Measurements from ENCODE around the gene EGFL8. TPM values are rescaled to one million over a fixed set of nuclear protein-coding genes. Genes with fewer than 3 reads are reported as not detected.
"Not testable (repeated sequence)": the region's sequence is repeated elsewhere in the genome, so short reads cannot be mapped to it uniquely, and the experiment has no call there.

Gene EGFL8
- polyA plus RNA-seq, 5 donors, result 23.6 to 33.7 (median 26.2) TPM

DNA sequence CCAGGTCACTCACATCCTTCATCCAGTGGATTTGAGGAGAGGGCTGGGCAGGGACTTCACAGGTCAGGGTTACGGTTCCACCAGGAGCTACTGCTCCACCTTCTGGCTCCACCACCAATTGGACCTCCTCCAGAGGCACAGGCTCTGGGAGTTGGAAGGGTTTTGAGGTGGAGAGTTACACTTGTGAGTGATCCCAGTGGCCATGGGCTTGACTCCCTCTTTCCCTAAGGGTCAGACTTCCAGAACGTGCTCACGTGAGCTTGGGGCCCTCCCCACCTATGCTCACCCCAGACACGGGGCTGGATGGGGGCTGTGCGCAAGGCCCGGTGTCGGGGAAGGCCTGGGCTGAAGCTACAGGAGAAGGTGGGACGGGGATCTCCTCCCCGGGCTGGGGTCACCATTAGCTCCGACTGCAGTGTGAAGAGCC, 18.2 kb downstream of the EGFL8 start:
- no peak for DNase-seq

DNA sequence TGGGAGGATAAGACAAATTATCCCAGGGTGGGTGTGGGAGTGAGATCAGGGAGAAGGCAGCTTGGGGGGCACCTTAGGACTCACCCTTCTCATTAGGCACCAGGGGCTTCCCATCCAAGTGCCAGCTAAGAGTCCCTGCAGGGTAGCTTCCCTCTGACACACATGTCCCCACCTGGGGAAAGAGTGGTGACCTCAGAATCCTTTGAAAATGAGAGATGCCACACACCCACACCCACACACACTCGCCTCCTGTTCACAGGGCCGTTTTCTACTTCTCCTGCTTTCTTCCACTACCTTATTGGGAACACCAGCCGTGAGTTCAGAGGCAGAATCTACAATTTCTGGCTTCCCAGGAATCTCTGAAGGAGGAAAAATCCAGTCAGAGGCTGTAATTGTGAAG, 18.6 kb downstream of the EGFL8 start:
- DNase-seq, result no peak

DNA sequence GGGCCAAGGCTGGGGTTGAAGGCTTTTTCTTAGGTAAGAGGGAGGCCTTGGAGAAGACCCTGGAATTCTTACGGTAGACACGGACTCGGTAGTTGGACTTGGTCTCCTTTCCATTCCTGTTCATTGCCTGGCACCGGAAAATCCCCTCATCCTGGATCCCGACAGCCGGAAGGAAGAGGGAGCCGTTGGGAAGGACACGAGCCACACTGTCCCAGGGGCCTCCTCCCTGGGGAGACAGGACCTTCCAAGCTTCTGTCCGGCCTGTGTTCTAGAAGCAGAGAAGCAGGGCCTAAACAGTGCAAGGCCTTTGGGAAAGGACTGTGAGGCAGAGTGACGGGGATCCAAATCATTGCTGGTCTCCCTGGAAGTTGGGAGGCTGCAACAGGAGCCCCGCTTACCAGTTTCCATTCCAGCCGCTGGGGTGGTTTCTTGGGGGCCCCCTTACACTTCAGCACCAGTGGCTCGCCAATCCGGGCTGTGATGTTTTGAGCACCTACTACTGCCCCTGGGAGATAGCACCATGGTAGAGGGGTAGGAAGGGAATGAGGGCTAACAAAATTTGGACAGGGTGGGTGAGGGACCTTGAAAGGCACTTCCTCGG, 19.2 kb downstream of the EGFL8 start:
- no peak for DNase-seq

DNA sequence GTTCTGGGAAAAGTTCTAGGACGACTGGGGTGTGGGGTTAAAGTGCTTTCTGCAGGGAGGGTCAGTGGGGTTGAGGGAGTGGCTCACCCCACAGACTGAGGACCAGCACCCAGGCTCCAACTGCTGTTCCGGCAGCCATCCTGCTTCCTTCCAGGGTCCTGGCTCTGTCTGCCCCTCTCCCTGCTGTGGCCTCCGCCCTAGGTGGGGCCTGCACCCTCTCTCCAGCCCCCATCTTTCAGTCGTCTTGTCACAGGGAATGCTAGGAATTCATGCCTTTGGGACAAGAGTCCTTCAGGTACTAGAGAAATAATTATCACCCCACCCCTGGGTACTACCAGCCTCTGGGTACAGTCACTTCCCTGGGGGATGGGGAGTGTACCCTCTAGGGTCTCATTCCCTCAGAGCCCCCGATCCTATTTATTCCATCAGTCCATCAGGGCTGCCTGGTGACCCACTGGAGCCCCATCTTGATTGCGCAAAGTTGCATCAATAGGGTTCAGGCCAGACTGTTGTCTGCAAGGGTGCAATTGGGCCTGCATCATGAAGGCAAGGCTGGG, 19.8 kb downstream of the EGFL8 start, which contains the start of gene AGER:
AGER (minus strand) TSS at position 170 of the 557 bp plus-strand sequence; CDS start at position 139, 31 bp downstream.
- no peak for DNase-seq

DNA sequence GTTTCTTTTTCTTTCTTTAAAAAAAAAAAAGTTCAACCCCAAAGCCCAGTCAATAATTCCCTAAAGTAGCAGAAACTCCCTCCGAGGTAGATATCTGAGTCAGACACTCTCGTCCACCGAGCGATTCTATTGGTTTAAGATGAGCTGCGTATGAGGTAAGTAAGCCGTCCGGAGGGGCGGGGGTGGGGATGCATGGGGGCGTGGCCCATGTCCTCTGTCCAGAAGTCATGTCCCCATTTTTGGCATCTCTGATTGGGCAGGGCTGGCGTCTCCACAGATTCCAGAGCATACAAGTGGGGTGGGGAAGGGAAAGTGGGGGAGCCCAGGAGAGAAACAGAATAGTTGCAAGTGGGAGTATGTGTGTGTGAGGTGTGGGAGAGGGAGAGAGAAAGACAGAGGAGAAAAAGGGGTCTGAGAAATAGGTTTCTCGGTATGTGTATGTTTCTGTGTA, 21.3 kb downstream of the EGFL8 start:
- not testable (repeated sequence) for DNase-seq

DNA sequence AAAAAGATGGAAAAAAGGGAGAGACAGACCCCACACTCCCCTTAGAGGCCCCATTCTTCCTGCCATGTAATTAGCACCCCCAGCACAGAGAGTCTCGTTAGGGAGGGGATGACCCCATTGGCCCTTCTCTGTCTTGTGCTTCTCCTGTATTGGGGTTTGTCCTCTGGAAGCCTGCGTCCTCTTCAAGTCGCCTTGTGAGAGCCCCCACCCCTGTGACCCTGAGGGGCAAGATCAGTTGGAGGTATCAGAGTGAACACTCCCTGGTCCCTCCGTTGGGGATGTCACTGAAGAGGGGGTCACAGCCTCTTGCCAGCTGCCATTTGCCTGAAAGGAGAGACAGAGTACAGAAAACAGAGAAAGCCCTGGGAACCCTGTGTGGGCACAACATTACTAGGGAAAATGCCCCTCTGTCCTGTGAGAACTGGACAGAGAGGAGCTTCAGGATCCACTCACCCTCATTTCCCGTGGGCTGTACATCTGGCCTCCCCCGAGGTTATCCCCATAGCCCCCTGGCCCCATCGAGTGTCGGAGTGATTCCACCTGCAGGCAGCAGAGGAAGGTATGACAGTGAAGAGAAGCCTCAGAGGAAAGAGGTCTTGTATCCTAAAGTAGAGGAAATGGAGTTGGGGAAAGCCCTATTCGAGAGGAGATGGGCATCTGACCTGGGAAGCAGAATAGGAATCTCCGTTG, 21.9 kb downstream of the EGFL8 start:
- DNase-seq, result not testable (repeated sequence)

DNA sequence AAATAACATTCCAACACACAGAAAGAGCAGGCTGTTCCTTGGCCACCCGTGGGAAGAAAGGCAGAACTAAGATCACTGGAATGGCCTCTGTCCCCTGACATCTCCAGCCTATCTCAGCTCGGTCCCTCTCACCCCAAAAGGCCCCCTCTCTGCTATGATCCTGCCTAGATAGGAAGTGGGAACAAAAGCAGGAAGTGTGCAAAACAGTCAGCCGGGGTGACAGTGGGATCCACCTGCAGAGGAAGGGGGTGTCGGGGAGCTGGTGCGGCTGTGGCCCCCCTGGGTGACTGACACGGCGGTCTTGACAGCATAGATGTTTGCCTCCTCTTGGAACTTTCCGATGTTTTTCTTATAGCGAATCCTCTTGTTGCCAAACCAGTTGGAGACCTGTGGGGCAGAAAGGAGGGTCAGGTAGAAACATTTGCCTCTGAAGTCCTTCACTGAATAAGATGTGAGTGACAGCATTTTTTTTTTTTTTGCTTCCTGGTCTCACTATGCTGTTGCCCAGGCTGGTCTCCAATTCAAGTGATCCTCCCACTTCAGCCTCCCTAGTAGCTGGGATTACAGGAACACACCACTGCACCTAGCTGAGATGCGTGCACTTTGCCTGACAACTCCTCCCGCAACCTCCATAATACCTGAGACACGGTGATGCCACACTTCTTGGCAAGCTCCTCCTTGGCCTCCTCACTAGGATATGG, 22.8 kb downstream of the EGFL8 start:
- DNase-seq, result no peak

DNA sequence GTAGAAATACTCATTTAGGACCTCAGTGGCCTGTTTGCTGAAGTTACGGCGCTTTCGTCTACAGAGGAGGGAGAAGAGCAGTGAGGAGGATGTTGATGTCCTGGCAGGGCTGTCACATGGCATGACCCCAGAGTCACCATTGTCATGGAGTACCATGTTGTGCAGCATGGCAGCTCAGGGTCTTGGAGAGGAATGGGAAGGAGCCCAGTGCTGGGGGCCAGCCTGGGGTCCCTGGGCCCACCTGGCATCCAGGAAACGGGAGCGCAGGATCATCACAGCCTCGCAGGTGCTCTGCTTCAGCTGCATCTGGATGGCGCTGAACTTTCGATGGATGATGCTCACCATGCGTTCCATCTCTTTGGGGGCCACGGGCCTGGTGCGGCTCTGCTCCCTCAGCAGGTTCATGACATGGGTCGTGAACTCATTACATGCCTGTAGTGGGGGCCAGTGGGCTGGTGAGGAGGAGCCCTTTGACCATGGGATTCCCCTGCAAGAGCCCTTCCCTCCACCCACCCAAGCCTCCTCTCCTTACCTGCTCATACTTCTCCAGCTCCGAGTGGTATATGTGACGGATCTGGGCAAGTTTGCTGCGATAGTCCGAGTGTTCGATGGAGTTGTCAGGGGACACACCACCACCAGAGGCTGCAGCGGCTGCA, 23.5 kb downstream of the EGFL8 start:
- not testable (repeated sequence) for DNase-seq

DNA sequence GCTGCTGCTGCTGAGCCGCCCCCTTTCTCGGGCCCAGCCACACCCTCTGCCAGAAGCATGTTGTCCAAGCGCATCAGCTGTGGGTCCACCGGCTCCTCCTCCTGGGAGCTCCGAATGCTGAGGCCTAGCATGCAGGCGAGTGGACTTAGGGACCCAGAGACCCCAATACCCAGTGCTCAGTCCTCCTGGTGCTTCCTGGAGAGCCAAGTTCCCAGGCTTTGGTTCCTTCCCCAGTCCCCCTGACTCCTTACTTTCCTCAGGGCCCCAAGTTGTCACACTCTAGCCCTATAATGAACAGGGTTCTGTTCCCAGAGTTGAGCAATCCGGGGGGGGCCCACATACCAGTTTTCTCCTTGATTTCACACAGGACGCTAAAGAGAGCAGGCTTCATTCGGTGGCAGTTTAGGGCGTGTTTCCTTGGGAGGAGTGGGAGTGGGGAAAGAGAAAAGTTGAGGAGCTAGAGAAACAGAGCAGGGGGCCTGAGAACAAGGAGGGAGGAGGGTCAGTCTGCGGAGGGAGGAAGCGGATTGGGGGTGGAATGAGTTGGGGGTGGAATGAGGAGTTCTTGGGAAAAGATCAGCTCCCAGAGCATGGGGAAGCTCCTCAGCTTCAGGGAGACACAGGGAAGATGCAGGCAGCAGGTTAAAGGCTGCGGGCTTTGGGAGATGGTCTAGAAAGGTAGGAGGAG, 24.1 kb downstream of the EGFL8 start:
- no peak for DNase-seq

DNA sequence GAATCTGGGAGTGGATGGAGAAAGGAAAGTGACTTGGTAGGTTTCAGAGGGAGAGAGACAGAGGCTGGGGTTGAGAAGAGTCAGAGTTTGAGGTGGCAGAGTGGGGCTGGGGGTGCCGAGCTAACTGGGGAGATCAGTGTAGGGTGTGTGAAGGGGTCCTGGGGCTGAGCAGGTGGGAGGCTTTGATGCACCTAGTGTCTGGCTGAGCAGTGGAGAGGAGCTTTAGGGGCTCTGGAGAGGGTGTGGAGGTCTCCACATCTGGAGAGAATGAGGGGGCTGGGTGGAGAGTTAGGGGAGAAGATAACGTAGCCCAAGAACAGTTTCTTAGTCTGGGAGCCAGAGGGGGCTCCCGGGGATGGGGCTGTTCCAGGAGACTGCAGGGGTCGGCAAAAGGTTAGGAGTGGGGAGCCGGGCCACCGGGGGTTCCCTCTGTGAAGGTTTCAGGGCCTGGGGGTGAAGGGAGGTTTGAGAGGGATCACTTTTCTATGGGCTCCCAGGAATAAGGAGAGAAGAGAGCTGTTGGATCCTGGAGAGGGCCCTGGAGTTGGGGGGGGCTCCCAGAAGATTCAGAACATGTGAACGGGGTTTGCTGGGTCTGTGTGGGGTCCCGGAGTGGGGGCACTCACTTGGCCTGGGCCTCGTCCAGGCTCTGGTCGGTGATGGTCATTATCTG, 24.8 kb downstream of the EGFL8 start:
- DNase-seq, result no peak

DNA sequence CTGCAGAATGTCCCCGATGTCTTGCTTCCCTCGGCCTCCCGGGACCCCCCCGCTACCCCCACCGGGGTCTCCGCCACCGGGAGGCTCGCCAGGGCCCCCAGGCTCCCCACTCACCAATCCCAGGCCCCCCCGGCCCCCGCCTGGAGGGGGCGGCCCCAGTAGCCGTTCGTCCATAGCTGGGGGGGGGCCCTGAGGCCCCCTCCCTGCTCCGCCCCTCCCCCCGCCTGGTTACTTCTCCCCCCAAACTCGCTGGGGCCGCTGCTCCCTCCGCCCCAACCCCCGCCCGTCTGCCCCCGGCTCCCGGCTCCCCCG, 25.3 kb downstream of the EGFL8 start:
- DNase-seq, result no peak

DNA sequence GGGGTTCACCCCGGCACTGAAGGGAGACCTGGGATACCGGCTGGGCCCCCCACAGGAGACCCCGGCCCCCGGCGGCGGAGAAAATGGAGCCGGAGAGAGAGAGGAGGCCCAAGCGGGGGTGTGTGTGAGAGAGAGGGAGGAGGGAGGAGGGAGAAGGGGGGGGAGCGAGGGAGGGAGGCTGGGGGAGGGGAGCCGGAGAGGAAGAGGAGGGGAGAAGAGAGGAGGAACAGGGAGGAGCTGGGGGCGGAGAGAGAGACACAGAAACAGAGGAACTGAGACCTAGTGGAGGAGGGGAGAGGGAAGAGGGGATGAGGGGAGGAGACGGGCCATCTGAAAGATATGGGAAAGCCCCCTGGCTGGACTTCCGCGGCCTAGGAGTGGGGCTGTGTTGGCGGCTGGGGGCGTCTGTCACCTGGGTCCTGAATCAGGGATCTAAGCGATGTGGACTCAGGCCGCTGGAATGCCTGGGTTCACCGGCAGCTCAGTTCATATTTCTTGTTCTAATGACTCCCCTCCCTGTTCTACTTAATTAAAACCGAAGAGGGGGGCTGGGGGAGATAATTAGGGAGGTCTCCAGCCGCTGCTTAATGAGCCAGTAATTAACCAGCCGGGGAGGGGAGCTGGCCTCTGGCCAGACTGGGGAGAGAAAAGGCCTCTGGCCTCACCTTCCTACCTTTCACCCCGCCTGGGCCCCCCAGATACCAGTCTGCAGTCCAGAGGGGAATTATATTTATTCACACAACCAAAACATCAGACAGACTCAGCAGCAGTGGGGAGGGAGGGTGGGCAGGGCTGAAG, 25.9 kb downstream of the EGFL8 start, which contains the start of gene PBX2:
PBX2 (minus strand) TSS at position 149 of the 798 bp plus-strand sequence. CDS start 287 bp downstream, outside the sequence.
- peak; percentile 93 to 94 for DNase-seq

DNA sequence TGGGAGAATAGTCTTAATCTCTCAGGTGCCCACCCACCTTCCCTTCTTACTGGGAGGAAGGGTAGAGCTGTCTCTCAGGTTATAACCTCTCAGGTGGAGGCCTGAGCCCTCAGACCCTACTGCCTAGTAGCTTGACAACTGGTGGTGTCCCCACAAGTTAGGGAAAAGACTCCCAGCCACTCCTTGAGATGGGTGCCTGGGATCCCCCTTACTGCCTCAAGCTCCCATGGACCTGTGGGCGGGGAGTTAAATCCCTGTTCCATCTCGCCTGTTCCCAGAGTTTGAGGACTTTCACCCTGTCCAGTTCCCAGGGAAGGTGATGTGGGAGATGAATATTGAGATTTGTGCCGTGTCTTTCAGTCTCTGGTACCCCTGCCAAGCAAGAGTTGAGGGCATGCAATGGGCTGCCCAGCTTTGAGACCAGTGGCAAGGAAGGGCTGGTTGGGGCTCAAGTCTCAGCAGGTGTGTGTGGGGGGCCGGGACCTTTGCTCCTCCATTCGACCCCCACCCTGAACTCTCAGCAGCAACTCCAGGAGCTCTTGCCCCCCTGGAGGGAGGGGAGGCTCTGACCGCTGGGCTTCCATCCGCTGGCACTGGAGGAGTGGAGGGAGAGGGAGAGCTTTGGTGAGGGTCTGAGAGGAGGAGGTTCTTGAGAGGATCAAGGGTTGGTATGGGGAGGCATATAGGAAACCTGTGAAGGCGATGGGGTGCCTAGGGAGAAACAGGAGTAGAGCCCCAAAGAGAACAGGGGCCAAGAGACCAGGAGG, 26.7 kb downstream of the EGFL8 start:
- no peak for DNase-seq

DNA sequence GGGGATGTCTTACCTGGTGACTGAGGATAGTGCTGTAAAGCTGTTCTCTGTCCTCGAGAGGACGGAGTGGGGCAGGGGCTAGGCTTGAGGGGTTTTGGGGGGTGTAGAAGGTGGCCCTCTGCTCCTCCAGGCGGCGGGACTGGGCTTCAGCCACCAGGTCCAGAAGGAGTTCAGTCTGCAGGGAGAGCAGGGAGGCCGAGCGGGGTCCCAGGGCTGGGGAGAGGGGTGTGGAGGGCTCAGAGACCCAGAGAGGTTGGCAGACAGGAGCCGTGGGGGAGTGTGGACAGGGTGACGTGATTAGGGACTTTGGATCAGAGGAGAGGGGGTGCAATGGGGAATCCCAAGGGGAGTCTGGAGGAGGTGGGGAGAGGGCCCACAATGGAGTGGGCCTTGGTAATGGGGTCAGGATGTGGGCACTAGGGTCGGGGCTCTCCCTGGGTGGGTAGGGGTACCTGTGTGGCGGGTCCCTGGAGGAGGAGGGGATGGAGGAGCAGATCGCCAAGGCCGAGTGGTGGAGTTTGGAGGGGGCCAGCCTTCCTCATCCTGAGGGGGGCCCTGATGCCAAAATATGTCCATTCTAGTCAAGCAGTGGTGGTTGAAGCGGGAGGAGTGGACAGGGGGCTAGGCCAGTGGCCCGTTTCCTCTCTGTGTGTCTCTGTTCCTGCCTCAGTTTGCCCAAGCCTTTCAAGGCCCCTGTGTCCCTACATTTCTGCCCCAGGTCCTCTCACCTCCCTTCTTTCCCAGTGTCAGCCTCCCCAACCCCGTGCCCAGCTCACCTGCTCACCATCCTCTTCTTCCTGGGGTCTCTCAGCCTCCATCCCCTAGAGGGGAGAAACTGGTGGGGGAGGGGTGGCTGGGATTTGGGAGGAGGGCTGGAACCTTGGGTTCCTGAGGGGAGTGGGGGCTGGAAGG, 27.6 kb downstream of the EGFL8 start:
- no peak for DNase-seq

DNA sequence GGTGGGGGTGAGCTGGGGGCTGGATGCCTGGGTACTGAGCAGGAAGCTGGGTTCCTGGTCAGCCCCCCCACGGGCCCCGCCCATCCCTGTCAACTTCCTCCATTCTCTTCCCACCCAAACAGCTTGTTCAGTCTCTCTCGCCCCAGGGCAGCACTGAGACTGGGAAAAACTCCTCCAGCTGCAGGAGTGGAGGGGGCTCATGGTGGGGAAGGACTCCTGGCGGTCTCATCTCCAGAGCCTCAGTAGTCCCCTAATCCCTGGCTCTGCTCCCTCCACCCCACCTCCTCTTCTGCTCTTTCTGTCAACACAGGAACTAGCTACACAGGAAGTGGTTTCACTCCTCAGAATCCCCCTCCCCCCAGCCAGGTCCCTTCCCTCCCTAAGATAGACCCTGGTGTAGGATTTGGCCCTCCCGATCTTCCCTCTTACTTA, 28.2 kb downstream of the EGFL8 start, which contains the start of gene GPSM3:
GPSM3 (minus strand) TSS at position 36 of the 432 bp plus-strand sequence. CDS start 130 bp downstream, outside the sequence.
- no peak for DNase-seq

DNA sequence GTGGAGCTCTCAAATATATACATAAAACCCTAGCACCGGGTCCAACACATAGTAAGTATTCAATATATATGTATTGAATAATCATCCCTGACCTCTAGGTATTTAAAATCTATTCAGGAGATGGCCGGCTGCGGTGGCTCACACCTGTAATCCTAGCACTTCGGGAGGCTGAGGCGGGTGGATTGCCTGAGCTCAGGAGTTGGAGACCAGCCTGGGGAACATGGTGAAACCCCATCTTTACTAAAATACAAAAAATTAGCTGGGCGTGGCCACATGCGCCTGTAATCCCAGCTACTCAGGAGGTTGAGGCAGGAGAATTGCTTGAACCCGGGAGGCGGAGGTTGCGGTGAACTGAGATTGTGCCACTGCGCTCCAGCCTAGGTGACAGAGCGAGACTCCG, 28.7 kb downstream of the EGFL8 start:
- not testable (repeated sequence) for DNase-seq

DNA sequence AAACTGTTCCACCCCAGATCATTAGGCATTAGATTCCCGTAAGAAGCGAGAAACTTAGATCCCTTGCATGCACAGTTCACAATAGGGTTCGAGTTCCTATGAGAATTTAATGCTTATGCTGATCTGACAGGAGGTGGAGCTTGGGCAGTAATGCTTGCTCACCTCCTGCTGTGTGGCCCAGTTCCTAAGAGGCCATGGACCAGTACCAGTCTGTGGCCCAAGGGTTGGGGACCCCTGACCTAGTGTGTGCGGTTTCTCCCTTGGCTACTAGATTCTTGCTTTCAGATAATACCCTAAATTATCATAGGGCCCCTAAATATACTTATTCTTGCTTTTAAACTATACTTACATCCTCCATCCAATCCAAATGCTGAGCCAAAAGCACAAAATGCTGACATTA, 30.0 kb downstream of the EGFL8 start:
- no peak for DNase-seq

Data from right lung (tissue), 5 donors.